Right atrium auricular region (tissue), 2 donors: ENCODE results near the gene NKTR. TPM values are rescaled to one million over a fixed set of nuclear protein-coding genes. Genes with fewer than 3 reads are reported as not detected.

Source experiments
- DNase-seq: peaks from one replicate; pipeline ENCODE4 v3.0.0-alpha.2; 2019; ENCODE audit warnings: low spot score
- H3K27ac ChIP-seq, 2 donors: fragments of 200-600 bp; sonication (generic); 1 replicate in 1 of 2; 2 replicates in 1 of 2; pipeline ENCODE4 v1.5.1; 2016 to 2019
- H3K27me3 ChIP-seq, 2 donors: fragments of 200-600 bp; sonication (generic); one replicate each; pipeline versions ENCODE4 v1.5.1 to v1.6.0; 2017 to 2019
- H3K36me3 ChIP-seq: fragments of 200-600 bp; sonication (generic); one replicate; pipeline ENCODE4 v1.5.1; 2016
- H3K4me1 ChIP-seq, 2 donors: fragments of 200-600 bp; sonication (generic); one replicate each; pipeline versions ENCODE4 v1.5.1 to v1.6.0; 2017 to 2019
- H3K4me3 ChIP-seq, 2 donors: fragments of 200-600 bp; sonication (generic); 1 replicate in 1 of 2; 2 replicates in 1 of 2; pipeline ENCODE4 v1.5.1; 2017 to 2019; ENCODE audit warnings: mild to moderate bottlenecking in 1 of 2, moderate library complexity in 1 of 2
- H3K9me3 ChIP-seq, 2 donors: fragments of 200-600 bp; sonication (generic); one replicate each; pipeline ENCODE4 v1.5.1; 2019
- total RNA-seq, 2 donors: library from RNA; depleted of rRNA; stranded (reverse); fragments of >200 nt; gene quantifications; one replicate each; pipeline ENCODE4 v1.1.0, GENCODE V29; 2016
- TF ChIP-seq, protein P1 (sequence below), 2 donors: fragments of 200-600 bp; sonication (generic); IDR thresholded peaks; one replicate each; pipeline ENCODE4 v1.5.1; 2019; ENCODE audit warnings: antibody characterized with exemption in 2 of 2

The NKTR gene
- total RNA-seq, 2 donors from 2014 or later: 14.1 to 20.4 TPM

DNA sequence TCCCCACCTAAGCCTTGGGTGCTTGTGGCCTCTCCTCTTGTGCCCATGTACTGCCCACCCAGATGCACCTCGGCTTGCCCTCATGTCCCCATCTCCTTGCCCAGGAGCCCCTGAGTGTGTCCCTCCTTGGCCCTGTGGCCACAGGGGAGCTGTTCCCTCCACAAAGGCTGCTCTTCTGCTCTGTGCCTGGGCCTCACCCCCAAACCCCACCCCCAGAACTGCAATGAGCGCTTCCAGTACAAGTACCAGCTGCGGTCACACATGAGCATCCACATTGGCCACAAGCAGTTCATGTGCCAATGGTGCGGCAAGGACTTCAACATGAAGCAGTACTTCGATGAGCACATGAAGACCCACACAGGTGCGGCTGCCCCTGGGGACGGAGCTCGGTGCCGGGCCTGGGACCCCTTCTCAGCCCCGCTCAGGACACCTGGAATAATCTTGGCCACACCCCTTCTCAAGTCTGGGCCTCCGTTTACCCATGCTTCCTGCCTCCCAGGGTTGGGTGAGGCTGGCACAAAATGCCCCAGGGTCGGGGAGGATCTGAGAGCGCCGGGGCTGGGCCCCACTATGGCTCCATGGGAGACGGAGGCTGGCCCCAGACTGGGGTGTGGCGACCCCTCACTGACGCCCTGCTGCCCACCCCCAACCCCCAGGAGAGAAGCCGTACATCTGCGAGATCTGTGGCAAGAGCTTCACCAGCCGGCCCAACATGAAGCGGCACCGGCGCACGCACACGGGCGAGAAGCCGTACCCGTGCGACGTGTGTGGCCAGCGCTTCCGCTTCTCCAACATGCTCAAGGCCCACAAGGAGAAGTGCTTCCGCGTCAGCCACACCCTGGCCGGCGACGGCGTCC is 63.3 kb downstream of the NKTR start:
- H3K4me3 ChIP-seq: no peak overlapping the region
- peaks cover 0 to 49% of the 10 kb centered on the region in 2 donors for H3K4me1 ChIP-seq

DNA sequence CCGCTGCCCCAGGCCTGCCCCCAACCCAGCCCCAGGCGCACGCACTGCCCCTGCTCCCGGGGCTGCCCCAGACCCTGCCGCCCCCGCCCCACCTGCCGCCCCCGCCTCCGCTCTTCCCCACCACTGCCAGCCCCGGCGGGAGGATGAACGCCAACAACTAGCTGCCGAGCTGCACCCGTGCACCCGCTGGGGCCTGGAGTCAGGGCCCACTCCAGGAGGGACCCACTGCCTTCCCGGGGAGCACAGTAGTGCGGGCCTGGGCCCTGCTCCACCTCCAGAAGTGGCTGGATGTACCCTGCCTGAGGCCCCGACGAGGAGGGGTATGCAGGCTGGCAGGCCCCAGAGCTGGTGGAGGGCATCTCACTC is 63.9 kb downstream of the NKTR start:
- no peak for DNase-seq
- H3K4me1 ChIP-seq: peaks cover 0 to 43% of the 10 kb centered on the region in 2 donors
- no peaks in the 10 kb centered on the region for H3K9me3 ChIP-seq
- peaks cover 10% of the 10 kb centered on the region for H3K36me3 ChIP-seq
- no peak overlapping the region for H3K4me3 ChIP-seq
- TF ChIP-seq, protein P1, sequence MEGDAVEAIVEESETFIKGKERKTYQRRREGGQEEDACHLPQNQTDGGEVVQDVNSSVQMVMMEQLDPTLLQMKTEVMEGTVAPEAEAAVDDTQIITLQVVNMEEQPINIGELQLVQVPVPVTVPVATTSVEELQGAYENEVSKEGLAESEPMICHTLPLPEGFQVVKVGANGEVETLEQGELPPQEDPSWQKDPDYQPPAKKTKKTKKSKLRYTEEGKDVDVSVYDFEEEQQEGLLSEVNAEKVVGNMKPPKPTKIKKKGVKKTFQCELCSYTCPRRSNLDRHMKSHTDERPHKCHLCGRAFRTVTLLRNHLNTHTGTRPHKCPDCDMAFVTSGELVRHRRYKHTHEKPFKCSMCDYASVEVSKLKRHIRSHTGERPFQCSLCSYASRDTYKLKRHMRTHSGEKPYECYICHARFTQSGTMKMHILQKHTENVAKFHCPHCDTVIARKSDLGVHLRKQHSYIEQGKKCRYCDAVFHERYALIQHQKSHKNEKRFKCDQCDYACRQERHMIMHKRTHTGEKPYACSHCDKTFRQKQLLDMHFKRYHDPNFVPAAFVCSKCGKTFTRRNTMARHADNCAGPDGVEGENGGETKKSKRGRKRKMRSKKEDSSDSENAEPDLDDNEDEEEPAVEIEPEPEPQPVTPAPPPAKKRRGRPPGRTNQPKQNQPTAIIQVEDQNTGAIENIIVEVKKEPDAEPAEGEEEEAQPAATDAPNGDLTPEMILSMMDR (IDR thresholded peaks at IDR 0.05): no peak
- no peaks in the 10 kb centered on the region for H3K27me3 ChIP-seq
- no peak overlapping the region for H3K27ac ChIP-seq

More for the DNA sequence above, 63.3 kb downstream of the NKTR start:
- TF ChIP-seq, protein P1 (IDR thresholded peaks at IDR 0.05): no peak
- Histone ChIP-seq H3K36me3 (peaks cover 13% of the 10 kb centered on the region), H3K9me3 (no peaks in the 10 kb centered on the region), H3K27me3 (no peaks in the 10 kb centered on the region), H3K27ac (peak overlapping the region in 1 of 2 donors; percentile 95)
- no peak for DNase-seq

DNA sequence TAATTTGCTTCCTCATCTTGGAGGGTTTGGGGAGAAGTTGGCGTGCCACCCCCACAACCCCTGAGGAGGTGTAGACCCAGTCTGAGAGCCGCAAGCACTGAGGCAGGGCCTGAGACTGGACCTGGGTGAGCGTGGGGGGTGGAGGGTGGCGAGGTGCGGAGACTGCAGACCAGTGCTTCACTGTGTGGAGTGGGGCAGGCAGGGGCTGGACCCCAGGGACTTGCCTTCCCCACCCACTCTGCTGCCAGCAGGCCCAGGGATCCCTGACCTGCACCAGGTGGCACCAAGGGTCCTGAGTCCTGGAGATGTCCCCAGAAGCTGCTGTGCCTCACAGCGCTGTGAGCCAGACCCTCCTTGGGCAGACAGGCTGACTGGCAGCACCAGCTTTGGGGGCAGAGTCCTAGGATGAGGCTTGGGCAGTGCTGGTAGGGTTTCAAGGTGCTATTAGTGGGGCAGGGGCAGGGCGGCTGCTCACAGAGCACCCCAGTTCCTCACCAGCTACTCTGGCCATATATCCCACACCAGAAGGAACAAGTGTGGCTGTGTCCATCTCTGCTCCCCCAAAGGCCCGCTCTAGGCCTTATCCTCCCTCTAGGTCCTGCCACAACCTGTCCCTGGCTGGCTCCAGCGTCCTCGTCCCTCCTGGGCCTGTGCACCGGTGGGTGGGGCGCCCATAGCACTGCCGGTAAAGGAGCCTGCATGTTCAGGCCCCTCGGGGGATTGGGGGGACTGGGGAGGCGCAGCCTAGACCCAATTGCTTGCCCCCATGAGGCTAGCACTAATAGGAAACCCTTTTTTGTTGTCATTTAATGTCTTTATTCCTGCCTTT is 64.8 kb downstream of the NKTR start:
- Histone ChIP-seq H3K4me1 (peaks cover 0 to 34% of the 10 kb centered on the region in 2 donors), H3K9me3 (no peaks in the 10 kb centered on the region), H3K36me3 (peaks cover 10% of the 10 kb centered on the region), H3K4me3 (no peak overlapping the region), H3K27me3 (no peaks in the 10 kb centered on the region), H3K27ac (peak overlapping the region; percentile 82)
- TF ChIP-seq, protein P1 (IDR thresholded peaks at IDR 0.05): no peak
- no peak for DNase-seq

DNA sequence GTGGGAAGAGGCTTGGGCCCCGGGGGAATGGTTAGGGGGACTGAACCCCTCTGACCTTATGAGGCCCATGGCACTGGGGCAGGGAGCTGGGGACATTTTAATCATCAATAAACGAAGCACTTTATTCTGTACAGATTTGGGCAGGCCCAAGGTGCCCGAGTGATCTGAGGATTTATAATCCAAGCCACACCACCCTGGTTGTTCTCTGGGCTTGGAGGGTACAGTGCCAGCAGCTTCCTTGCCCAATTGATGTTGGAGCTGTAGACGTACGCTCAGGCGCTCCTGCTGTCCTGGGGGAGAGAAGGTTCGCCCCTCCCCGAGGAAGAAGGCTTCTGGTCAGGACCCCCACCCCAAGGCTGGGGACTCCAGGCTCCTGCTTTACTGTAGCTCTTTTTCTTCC is 65.5 kb downstream of the NKTR start:
- no peak overlapping the region for H3K4me3 ChIP-seq
- peaks cover 0 to 29% of the 10 kb centered on the region in 2 donors for H3K4me1 ChIP-seq
- H3K27me3 ChIP-seq: no peaks in the 10 kb centered on the region
- H3K9me3 ChIP-seq: no peaks in the 10 kb centered on the region
- H3K36me3 ChIP-seq: peaks cover 10% of the 10 kb centered on the region
- H3K27ac ChIP-seq: peak overlapping the region; percentile 82
- TF ChIP-seq, protein P1 (IDR thresholded peaks at IDR 0.05): no peak
- no peak for DNase-seq

DNA sequence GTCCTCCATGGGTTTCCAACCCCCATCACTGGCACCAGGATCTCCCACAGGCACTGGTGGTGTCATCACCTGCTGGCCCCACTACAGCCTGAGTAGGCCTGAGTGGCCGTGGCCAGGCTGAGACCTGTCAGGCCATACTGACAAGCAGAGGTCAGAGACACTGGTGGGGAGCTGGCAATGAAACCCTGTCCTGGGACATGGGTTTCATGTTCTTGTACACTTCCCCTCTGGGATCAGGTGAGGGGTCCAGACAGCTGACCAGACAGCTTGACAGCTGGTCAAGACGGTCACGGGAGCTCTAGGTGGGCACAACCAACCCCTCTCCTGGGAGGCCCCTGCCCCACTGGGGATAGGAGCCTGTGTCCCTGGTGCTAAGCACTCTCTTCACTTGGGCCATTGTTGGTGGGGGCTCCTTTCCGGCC is 66.1 kb downstream of the NKTR start:
- H3K4me3 ChIP-seq: no peak overlapping the region

More for the DNA sequence above, 66.1 kb downstream of the NKTR start:
- peak; percentile 61 for DNase-seq
- Histone ChIP-seq H3K4me1 (peaks cover 0 to 29% of the 10 kb centered on the region in 2 donors), H3K9me3 (no peaks in the 10 kb centered on the region), H3K36me3 (peaks cover 6% of the 10 kb centered on the region), H3K27me3 (no peaks in the 10 kb centered on the region), H3K27ac (peak overlapping the region; percentile 82)
- TF ChIP-seq, protein P1 (IDR thresholded peaks at IDR 0.05): no peak
